ENCODE results near the gene HSFX3.

- TF ChIP-seq KAT7 (CRISPR knock-in tag; IDR thresholded peaks at IDR 0.05; ENCODE audit: borderline replicate concordance) (no peak), SRF (IDR thresholded peaks at IDR 0.05; ENCODE audit: low read depth, low read length) (no peak)
These were observed 22.0 kb upstream of the HSFX3 start for GRCh38 chrX:149571770-149572169.
